Muscle layer of colon (tissue), 2 donors: Measurements from ENCODE around the gene ZP4.

Experiments used
- H3K27ac ChIP-seq: one replicate; pipeline ENCODE4 v1.7.0; 2013; ENCODE audit warnings: low read depth, mild to moderate bottlenecking, low read length, moderate library complexity
- H3K27me3 ChIP-seq, 2 donors: one replicate each; pipeline ENCODE4 v1.7.0; 2013; ENCODE audit warnings: low read length in 2 of 2, mild to moderate bottlenecking in 2 of 2; ENCODE audit not compliant: insufficient read depth in 2 of 2, control insufficient read depth in 1 of 2
- H3K36me3 ChIP-seq: one replicate; pipeline ENCODE4 v1.7.0; 2013; ENCODE audit warnings: mild to moderate bottlenecking, low read length; ENCODE audit not compliant: insufficient read depth
- H3K4me1 ChIP-seq: one replicate; pipeline ENCODE4 v1.7.0; 2013; ENCODE audit warnings: mild to moderate bottlenecking, low read length; ENCODE audit not compliant: insufficient read depth
- H3K4me3 ChIP-seq, 2 donors: one replicate each; pipeline ENCODE4 v1.7.0; 2013; ENCODE audit warnings: low read length in 2 of 2, low read depth in 1 of 2, mild to moderate bottlenecking in 1 of 2, moderate library complexity in 1 of 2
- H3K9ac ChIP-seq: one replicate; pipeline ENCODE4 v1.7.0; 2013; ENCODE audit warnings: low read length
- H3K9me3 ChIP-seq: one replicate; pipeline ENCODE4 v1.7.0; 2013; ENCODE audit warnings: mild to moderate bottlenecking, low read length
- donor health status: abdominal sarcoma.
- donor health status: Adenocarcinoma of cecum.

ZP4 gene

GRCh38 chr1:237875291-237875690 lies 15.4 kb downstream of the ZP4 start:
- H3K4me1 ChIP-seq, result no peaks in the 10 kb centered on the region

GRCh38 chr1:237873487-237874211 lies 17.1 kb downstream of the ZP4 start:
- H3K4me1 ChIP-seq, result no peaks in the 10 kb centered on the region
- no peak overlapping the region for H3K4me3 ChIP-seq
- H3K36me3 ChIP-seq, result no peaks in the 10 kb centered on the region
- H3K9me3 ChIP-seq, result no peaks in the 10 kb centered on the region
- H3K27me3 ChIP-seq, result no peaks in the 10 kb centered on the region
- no peak overlapping the region for H3K9ac ChIP-seq
- H3K27ac ChIP-seq, result no peak overlapping the region

More at GRCh38 chr1:237875291-237875690, 15.4 kb downstream of the ZP4 start:
- H3K27me3 ChIP-seq, result no peaks in the 10 kb centered on the region
- no peak overlapping the region for H3K9ac ChIP-seq
- no peaks in the 10 kb centered on the region for H3K36me3 ChIP-seq
- no peak overlapping the region for H3K4me3 ChIP-seq
- no peak overlapping the region for H3K27ac ChIP-seq
- H3K9me3 ChIP-seq, result no peaks in the 10 kb centered on the region

GRCh38 chr1:237868817-237869600 lies 21.7 kb downstream of the ZP4 start:
- Histone ChIP-seq H3K9me3 (no peaks in the 10 kb centered on the region), H3K4me3 (no peak overlapping the region), H3K27ac (no peak overlapping the region), H3K4me1 (peaks cover 6% of the 10 kb centered on the region), H3K9ac (no peak overlapping the region), H3K36me3 (no peaks in the 10 kb centered on the region), H3K27me3 (no peaks in the 10 kb centered on the region)

GRCh38 chr1:237867380-237867888 lies 23.3 kb downstream of the ZP4 start:
- Histone ChIP-seq H3K36me3 (no peaks in the 10 kb centered on the region), H3K9ac (no peak overlapping the region), H3K27me3 (no peaks in the 10 kb centered on the region), H3K4me1 (peaks cover 6% of the 10 kb centered on the region), H3K27ac (no peak overlapping the region), H3K4me3 (no peak overlapping the region), H3K9me3 (no peaks in the 10 kb centered on the region)

- Histone ChIP-seq H3K27ac (no peak overlapping the region), H3K9ac (no peak overlapping the region), H3K4me3 (no peak overlapping the region), H3K36me3 (no peaks in the 10 kb centered on the region), H3K4me1 (peaks cover 6% of the 10 kb centered on the region), H3K9me3 (no peaks in the 10 kb centered on the region), H3K27me3 (no peaks in the 10 kb centered on the region)
These were observed 26.1 kb downstream of the ZP4 start for GRCh38 chr1:237864338-237865244.

- no peak overlapping the region for H3K4me3 ChIP-seq
- H3K27ac ChIP-seq, result no peak overlapping the region
- no peaks in the 10 kb centered on the region for H3K36me3 ChIP-seq
- H3K9ac ChIP-seq, result no peak overlapping the region
- H3K4me1 ChIP-seq, result peaks cover 6% of the 10 kb centered on the region
- H3K27me3 ChIP-seq, result no peaks in the 10 kb centered on the region
- H3K9me3 ChIP-seq, result no peaks in the 10 kb centered on the region
These were observed 27.5 kb downstream of the ZP4 start for GRCh38 chr1:237863234-237863633.

- H3K4me3 ChIP-seq, result no peak overlapping the region
- no peak overlapping the region for H3K9ac ChIP-seq
- H3K27me3 ChIP-seq, result no peaks in the 10 kb centered on the region
- H3K9me3 ChIP-seq, result no peaks in the 10 kb centered on the region
- no peak overlapping the region for H3K27ac ChIP-seq
- H3K4me1 ChIP-seq, result peaks cover 6% of the 10 kb centered on the region
- no peaks in the 10 kb centered on the region for H3K36me3 ChIP-seq
These were observed 28.8 kb downstream of the ZP4 start for GRCh38 chr1:237861944-237862343.

GRCh38 chr1:237858992-237859391 lies 31.7 kb downstream of the ZP4 start:
- Histone ChIP-seq H3K4me3 (no peak overlapping the region), H3K4me1 (peaks cover under 1% of the 10 kb centered on the region), H3K27ac (no peak overlapping the region), H3K9ac (no peak overlapping the region), H3K9me3 (no peaks in the 10 kb centered on the region), H3K36me3 (no peaks in the 10 kb centered on the region), H3K27me3 (no peaks in the 10 kb centered on the region)

- Histone ChIP-seq H3K27ac (no peak overlapping the region), H3K9me3 (no peaks in the 10 kb centered on the region)
These were observed 33.3 kb downstream of the ZP4 start for GRCh38 chr1:237857455-237857854.

GRCh38 chr1:237852342-237852741 lies 38.4 kb downstream of the ZP4 start:
- Histone ChIP-seq H3K36me3 (no peaks in the 10 kb centered on the region), H3K27me3 (no peaks in the 10 kb centered on the region), H3K9ac (no peak overlapping the region), H3K4me3 (no peak overlapping the region), H3K4me1 (no peaks in the 10 kb centered on the region), H3K27ac (no peak overlapping the region), H3K9me3 (no peaks in the 10 kb centered on the region)

More at GRCh38 chr1:237857455-237857854, 33.3 kb downstream of the ZP4 start:
- Histone ChIP-seq H3K27me3 (no peaks in the 10 kb centered on the region), H3K9ac (no peak overlapping the region), H3K36me3 (no peaks in the 10 kb centered on the region), H3K4me3 (no peak overlapping the region), H3K4me1 (no peaks in the 10 kb centered on the region)
